GM12875 (cell line): ENCODE measurements around the gene ZNF483.

Experiments
- H3K4me3 ChIP-seq: one replicate; pipeline ENCODE4 v1.5.1; 2011; ENCODE audit warnings: low read depth, low read length, control low read depth
- TF ChIP-seq, protein P1 (sequence below): IDR thresholded peaks from 2 replicates; pipeline ENCODE4 v1.5.1; 2011; ENCODE audit warnings: low read depth, mild to moderate bottlenecking, control low read depth, inconsistent platforms, low read length, moderate library complexity, borderline replicate concordance; ENCODE audit not compliant: insufficient read depth

The ZNF483 gene

DNA sequence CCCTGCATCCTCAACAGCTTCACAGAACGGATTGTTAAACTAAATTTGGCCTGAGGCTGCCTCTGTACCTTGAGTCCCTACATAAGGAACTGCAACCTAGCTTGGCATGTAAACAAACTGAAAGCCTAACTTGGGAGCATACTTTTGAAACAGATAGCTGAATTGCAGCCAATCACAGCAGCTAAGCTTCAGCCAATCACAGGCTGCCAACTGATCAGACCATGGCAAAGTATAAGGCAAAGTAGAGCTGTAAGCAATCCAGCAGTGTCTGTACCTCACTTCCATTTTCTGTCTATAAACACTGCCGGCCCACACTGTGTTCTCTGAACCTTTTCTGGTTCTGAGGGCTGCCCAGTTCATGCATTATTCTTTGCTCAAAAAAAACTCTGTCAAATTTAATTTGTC, 8.9 kb upstream of the ZNF483 start:
- TF ChIP-seq, protein P1, sequence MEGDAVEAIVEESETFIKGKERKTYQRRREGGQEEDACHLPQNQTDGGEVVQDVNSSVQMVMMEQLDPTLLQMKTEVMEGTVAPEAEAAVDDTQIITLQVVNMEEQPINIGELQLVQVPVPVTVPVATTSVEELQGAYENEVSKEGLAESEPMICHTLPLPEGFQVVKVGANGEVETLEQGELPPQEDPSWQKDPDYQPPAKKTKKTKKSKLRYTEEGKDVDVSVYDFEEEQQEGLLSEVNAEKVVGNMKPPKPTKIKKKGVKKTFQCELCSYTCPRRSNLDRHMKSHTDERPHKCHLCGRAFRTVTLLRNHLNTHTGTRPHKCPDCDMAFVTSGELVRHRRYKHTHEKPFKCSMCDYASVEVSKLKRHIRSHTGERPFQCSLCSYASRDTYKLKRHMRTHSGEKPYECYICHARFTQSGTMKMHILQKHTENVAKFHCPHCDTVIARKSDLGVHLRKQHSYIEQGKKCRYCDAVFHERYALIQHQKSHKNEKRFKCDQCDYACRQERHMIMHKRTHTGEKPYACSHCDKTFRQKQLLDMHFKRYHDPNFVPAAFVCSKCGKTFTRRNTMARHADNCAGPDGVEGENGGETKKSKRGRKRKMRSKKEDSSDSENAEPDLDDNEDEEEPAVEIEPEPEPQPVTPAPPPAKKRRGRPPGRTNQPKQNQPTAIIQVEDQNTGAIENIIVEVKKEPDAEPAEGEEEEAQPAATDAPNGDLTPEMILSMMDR = no peak
- H3K4me3 ChIP-seq = no peak overlapping the region

- TF ChIP-seq, protein P1 = no peak
- H3K4me3 ChIP-seq = peak overlapping the region; percentile 64
Observed at GRCh38 chr9:111524731-111525055, 286 bp upstream of the ZNF483 start.

DNA sequence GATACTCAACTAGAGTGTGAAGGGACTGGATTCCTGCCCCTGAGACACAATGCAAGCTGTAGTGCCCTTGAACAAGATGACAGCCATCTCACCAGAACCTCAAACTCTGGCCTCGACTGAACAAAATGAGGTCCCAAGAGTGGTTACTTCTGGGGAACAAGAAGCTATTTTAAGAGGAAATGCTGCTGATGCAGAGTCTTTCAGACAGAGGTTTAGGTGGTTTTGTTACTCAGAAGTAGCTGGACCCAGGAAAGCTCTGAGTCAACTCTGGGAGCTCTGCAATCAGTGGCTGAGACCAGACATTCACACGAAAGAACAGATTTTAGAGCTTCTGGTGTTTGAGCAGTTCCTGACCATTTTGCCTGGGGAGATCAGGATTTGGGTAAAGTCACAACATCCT, 2.4 kb downstream of the ZNF483 start:
- TF ChIP-seq, protein P1 = no peak
- H3K4me3 ChIP-seq = no peak overlapping the region

GRCh38 chr9:111529787-111530186, 4.8 kb downstream of the ZNF483 start:
- H3K4me3 ChIP-seq = no peak overlapping the region
- TF ChIP-seq, protein P1 = no peak

DNA sequence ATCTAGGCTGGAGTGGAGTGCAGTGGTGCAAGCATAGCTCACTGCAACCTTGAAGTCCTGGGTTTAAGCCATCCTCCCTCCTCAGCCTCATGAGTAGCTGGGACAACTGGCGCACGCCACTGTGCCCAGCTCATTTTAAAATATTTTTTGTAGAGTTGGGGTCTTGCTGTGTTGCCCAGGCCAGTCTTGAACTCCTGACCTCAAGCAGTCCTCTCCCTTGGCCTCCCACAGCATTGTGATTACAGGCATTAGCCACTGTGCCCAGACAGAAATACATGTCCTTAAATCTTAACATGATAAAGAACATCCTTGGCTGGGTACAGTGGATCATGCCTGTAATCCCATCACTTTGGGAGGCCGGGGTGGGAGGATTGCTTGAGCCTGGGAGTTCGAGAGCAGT, 6.7 kb downstream of the ZNF483 start:
- TF ChIP-seq, protein P1 = no peak
- H3K4me3 ChIP-seq = no peak overlapping the region

DNA sequence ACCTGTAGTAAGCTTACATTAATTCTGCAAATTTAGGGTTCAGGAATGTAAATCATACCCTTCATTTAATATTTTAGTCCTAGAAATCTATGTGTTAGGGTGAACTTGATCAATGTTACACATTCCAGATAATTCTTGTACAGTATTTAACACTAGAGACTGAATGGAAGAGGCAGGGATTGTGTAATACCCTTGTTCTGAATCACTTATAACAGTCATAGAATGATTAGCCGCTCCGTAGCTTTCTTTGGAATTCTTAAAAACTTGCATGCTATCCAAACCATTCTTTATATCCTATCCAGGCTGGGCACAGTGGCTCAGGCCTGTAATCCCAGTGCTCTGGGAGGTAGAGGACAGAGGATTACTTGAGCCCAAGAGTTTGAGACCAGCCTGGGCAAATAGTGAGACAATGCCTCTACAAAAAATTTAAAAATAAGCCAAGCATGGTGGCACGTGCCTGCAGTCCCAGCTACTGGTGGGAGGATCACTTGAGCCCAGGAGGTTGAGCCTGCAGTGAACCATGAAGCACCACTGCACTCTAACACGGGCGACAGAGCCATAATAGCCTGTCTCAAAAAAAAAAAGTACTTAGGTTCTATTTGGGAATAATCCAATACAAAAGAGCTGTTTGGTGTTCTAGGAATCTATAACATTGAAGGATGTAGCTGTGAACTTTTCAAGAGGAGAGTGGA, 8.3 kb downstream of the ZNF483 start:
- TF ChIP-seq, protein P1 = no peak
- H3K4me3 ChIP-seq = no peak overlapping the region

DNA sequence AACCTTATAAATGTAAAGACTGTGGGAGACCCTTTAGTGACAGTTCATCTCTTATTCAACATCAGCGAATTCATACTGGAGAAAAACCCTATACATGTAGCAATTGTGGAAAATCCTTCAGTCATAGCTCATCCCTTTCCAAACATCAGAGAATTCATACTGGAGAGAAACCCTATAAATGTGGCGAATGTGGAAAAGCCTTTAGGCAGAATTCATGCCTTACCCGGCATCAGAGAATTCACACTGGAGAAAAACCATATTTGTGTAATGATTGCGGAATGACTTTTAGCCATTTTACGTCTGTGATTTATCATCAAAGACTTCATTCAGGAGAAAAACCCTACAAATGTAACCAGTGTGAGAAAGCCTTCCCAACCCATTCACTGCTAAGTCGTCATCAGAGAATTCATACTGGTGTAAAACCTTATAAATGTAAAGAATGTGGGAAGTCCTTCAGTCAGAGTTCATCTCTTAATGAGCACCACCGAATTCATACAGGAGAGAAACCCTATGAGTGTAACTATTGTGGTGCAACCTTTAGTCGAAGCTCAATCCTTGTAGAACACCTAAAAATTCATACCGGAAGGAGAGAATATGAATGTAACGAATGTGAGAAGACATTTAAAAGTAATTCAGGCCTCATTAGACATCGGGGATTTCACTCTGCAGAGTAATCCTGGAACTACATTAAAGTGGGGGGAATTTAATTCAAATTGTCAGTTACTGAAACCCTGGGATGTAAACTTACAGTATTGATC, 17.7 kb downstream of the ZNF483 start:
- TF ChIP-seq, protein P1 = no peak

More for the DNA sequence above, 17.7 kb downstream of the ZNF483 start:
- H3K4me3 ChIP-seq = no peak overlapping the region
